ENCODE measurements around the gene BRPF1.

DNA sequence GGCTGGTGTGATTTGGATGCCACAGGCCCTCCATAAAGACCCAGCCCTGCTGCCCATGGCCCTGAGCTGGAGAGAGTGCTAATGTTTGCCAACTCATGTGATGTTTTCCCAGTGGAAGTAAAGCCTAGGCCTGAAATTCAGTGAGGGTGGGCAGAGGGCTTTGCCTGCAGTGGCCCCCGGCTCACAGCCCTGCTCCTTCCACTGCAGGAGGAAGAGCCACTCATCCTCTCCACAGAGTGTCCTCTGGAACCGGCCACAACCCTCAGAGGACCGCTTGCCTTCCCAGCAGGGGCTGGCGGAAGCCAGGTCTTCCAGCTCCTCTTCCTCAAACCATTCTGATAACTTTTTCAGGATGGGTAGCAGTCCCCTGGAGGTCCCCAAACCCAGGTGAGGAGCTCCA lies 41.8 kb upstream of the BRPF1 start:
- TF ChIP-seq POLR2AphosphoS5 (IDR thresholded peaks at IDR 0.05; ENCODE audit: low read depth, low read length) (no peak), SIN3A (IDR thresholded peaks at IDR 0.05; ENCODE audit: borderline replicate concordance, insufficient read depth, low read length) (no peak), TAF1 (IDR thresholded peaks at IDR 0.05; ENCODE audit: borderline replicate concordance, insufficient read depth, low read length) (no peak)
- TF ChIP-seq, protein P1, sequence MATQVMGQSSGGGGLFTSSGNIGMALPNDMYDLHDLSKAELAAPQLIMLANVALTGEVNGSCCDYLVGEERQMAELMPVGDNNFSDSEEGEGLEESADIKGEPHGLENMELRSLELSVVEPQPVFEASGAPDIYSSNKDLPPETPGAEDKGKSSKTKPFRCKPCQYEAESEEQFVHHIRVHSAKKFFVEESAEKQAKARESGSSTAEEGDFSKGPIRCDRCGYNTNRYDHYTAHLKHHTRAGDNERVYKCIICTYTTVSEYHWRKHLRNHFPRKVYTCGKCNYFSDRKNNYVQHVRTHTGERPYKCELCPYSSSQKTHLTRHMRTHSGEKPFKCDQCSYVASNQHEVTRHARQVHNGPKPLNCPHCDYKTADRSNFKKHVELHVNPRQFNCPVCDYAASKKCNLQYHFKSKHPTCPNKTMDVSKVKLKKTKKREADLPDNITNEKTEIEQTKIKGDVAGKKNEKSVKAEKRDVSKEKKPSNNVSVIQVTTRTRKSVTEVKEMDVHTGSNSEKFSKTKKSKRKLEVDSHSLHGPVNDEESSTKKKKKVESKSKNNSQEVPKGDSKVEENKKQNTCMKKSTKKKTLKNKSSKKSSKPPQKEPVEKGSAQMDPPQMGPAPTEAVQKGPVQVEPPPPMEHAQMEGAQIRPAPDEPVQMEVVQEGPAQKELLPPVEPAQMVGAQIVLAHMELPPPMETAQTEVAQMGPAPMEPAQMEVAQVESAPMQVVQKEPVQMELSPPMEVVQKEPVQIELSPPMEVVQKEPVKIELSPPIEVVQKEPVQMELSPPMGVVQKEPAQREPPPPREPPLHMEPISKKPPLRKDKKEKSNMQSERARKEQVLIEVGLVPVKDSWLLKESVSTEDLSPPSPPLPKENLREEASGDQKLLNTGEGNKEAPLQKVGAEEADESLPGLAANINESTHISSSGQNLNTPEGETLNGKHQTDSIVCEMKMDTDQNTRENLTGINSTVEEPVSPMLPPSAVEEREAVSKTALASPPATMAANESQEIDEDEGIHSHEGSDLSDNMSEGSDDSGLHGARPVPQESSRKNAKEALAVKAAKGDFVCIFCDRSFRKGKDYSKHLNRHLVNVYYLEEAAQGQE (IDR thresholded peaks at IDR 0.05; ENCODE audit: insufficient read depth in 1 of 2, low read depth in 2 of 2, low read length in 2 of 2): no peak

All from PFSK-1 (cell line).